HEK293 (cell line): ENCODE measurements around the gene TAX1BP1.

ENCODE experiments used
- ZBTB7A ChIP-seq: fragments of 450-650 bp; formaldehyde crosslinking; IDR thresholded peaks from 2 replicates; pipeline ENCODE4 v1.5.1; 2016; ENCODE audit warnings: low read depth, missing biosample characterization, missing genetic modification characterization
- ZNF530 ChIP-seq: fragments of 450-650 bp; formaldehyde crosslinking; IDR thresholded peaks from 2 replicates; pipeline ENCODE4 v1.5.1; 2016; ENCODE audit warnings: low read depth, missing biosample characterization, missing genetic modification characterization
- ZNF626 ChIP-seq: fragments of 450-650 bp; sonication (Bioruptor Pico); formaldehyde crosslinking; IDR thresholded peaks from 2 replicates; pipeline ENCODE4 v1.5.1; 2018; ENCODE audit warnings: missing biosample characterization, missing genetic modification characterization, inconsistent platforms
- ZNF654 ChIP-seq: fragments of 450-650 bp; formaldehyde crosslinking; IDR thresholded peaks from 2 replicates; pipeline ENCODE4 v1.5.1; 2016; ENCODE audit warnings: low read depth, missing biosample characterization, missing genetic modification characterization
- TF ChIP-seq, protein P1 (sequence below): fragments of 450-650 bp; formaldehyde crosslinking; IDR thresholded peaks from 2 replicates; pipeline ENCODE4 v1.5.1; 2016; ENCODE audit warnings: missing biosample characterization, missing genetic modification characterization

TAX1BP1 gene

DNA sequence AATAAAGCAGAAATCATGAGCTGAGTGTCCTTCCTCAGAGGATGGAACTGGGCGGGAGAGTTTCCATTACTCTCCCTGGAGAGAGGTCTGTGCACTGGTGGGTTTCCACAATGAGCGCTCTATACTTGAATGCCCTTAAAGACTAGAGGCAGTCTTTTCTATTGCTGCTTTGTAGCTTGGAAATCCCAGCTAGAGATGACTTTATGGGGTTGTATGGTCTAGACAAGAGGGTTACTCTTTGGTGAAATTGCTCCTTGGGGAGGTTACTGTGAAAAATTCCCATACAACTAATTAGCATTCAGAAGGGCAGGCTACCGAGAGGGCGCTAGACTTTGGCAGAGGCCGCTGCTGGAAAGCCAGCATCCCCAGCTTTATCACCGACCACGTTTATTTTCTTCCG lies 136.8 kb downstream of the TAX1BP1 start (continued):
- no peak for TF ChIP-seq ZNF654 (tag by site-specific recombination)
- TF ChIP-seq, protein P1, sequence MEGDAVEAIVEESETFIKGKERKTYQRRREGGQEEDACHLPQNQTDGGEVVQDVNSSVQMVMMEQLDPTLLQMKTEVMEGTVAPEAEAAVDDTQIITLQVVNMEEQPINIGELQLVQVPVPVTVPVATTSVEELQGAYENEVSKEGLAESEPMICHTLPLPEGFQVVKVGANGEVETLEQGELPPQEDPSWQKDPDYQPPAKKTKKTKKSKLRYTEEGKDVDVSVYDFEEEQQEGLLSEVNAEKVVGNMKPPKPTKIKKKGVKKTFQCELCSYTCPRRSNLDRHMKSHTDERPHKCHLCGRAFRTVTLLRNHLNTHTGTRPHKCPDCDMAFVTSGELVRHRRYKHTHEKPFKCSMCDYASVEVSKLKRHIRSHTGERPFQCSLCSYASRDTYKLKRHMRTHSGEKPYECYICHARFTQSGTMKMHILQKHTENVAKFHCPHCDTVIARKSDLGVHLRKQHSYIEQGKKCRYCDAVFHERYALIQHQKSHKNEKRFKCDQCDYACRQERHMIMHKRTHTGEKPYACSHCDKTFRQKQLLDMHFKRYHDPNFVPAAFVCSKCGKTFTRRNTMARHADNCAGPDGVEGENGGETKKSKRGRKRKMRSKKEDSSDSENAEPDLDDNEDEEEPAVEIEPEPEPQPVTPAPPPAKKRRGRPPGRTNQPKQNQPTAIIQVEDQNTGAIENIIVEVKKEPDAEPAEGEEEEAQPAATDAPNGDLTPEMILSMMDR (tag by site-specific recombination): no peak
- no peak for TF ChIP-seq ZNF626
- TF ChIP-seq ZBTB7A (tag by site-specific recombination): no peak
- TF ChIP-seq ZNF530 (tag by site-specific recombination): no peak
- TF ChIP-seq, all 188 proteins: peak for 0
